ENCODE results near the gene KCNMA1.

GRCh38 chr10:77082601-77083252 is 554.9 kb downstream of the KCNMA1 start:
- TF ChIP-seq CTCF (IDR thresholded peaks at IDR 0.05), result no peak
- no peak for TF ChIP-seq ZFX (IDR thresholded peaks at IDR 0.05; ENCODE audit: borderline replicate concordance)

Data from 22Rv1 (cell line).